Smooth muscle cell (in vitro differentiated cells): Measurements from ENCODE around the gene FCRL6. TPM values are rescaled to one million over a fixed set of nuclear protein-coding genes. Genes with fewer than 3 reads are reported as not detected.

Source experiments
- DNase-seq: peaks from one replicate; lab custom pipeline; 2025; ENCODE audit not compliant: unreplicated experiment; lab: John Stamatoyannopoulos, UW
- H2AFZ ChIP-seq: fragments of 200-600 bp; sonication (generic); 2 replicates; pipeline ENCODE4 v1.6.0; 2016; ENCODE audit warnings: antibody characterized with exemption, low read depth, mild to moderate bottlenecking
- H3F3A ChIP-seq: fragments of 200-600 bp; sonication (generic); 2 replicates; pipeline ENCODE4 v1.6.0; 2017; ENCODE audit warnings: antibody characterized with exemption, low read depth
- H3K27ac ChIP-seq: fragments of 200-600 bp; sonication (generic); 2 replicates; pipeline ENCODE4 v1.5.1; 2016; ENCODE audit warnings: low read depth, mild to moderate bottlenecking
- H3K27me3 ChIP-seq: fragments of 200-600 bp; sonication (generic); 2 replicates; pipeline ENCODE4 v1.6.1; 2016; ENCODE audit warnings: low read depth, mild to moderate bottlenecking
- H3K36me3 ChIP-seq: fragments of 200-600 bp; sonication (generic); 2 replicates; pipeline ENCODE4 v1.5.1; 2016; ENCODE audit warnings: low read depth
- H3K4me1 ChIP-seq: fragments of 200-600 bp; sonication (generic); 2 replicates; pipeline ENCODE4 v1.5.1; 2016; ENCODE audit warnings: low read depth
- H3K4me2 ChIP-seq: fragments of 200-600 bp; sonication (generic); 2 replicates; pipeline ENCODE4 v1.6.0; 2016; ENCODE audit warnings: mild to moderate bottlenecking
- H3K4me3 ChIP-seq: fragments of 200-600 bp; sonication (generic); 2 replicates; pipeline ENCODE4 v1.5.1; 2016; ENCODE audit warnings: mild to moderate bottlenecking
- H3K79me2 ChIP-seq: fragments of 200-600 bp; sonication (generic); 2 replicates; pipeline ENCODE4 v1.6.0; 2016; ENCODE audit warnings: low read depth, mild to moderate bottlenecking
- H3K9ac ChIP-seq: fragments of 200-600 bp; sonication (generic); 2 replicates; pipeline ENCODE4 v1.6.0; 2016; ENCODE audit warnings: low read depth
- H3K9me3 ChIP-seq: fragments of 200-600 bp; sonication (generic); replicated peaks from 2 replicates; pipeline ENCODE4 v1.5.1; 2016; ENCODE audit warnings: low read depth
- H4K20me1 ChIP-seq: fragments of 200-600 bp; sonication (generic); 2 replicates; pipeline ENCODE4 v1.6.0; 2016; ENCODE audit warnings: low read depth
- CTCF ChIP-seq: fragments of 200-600 bp; sonication (generic); IDR thresholded peaks from 2 replicates; pipeline ENCODE4 v1.5.1; 2017; ENCODE audit warnings: borderline replicate concordance, mild to moderate bottlenecking, antibody characterized with exemption; ENCODE audit not compliant: insufficient read depth, poor library complexity, severe bottlenecking
- WGBS: methylation state at CpG from one replicate; pipeline ENCODE4 v1.1.7; 2016; ENCODE audit warnings: low lambda C conversion rate; 5-methylcytosine and 5-hydroxymethylcytosine counted together
- polyA plus RNA-seq: library from polyadenylated mRNA; unstranded; fragments of >200 nt; fragmentation: Nextera tagmentation; extraction: Ambion mirVana; gene quantifications from 2 replicates; pipeline ENCODE4 v1.2.1, GENCODE V29; 2016
- total RNA-seq: library from RNA; depleted of rRNA; stranded (reverse); fragments of >200 nt; gene quantifications from 2 replicates; pipeline ENCODE4 v1.2.3, GENCODE V29; 2014

Gene FCRL6
- total and polyA plus RNA-seq, 2 experiments from 2014 or later = not detected

GRCh38 chr1:159828176-159828575 lies 26.0 kb downstream of the FCRL6 start:
- no peaks in the 10 kb centered on the region for H3K27me3 ChIP-seq
- no peaks in the 10 kb centered on the region for H3K36me3 ChIP-seq
- H4K20me1 ChIP-seq = no peaks in the 10 kb centered on the region
- no peak overlapping the region for H2AFZ ChIP-seq
- no peak overlapping the region for H3K4me3 ChIP-seq
- no peaks in the 10 kb centered on the region for H3K79me2 ChIP-seq
- TF ChIP-seq CTCF = no peak
- H3K4me2 ChIP-seq = no peak overlapping the region
- no peak overlapping the region for H3K9ac ChIP-seq
- no peaks in the 10 kb centered on the region for H3F3A ChIP-seq
- peaks cover 26% of the 10 kb centered on the region for H3K4me1 ChIP-seq
- peak overlapping the region; percentile 81 for H3K27ac ChIP-seq
- 89% methylated on average over 3 of the region's 3 CpGs for WGBS
- no peaks in the 10 kb centered on the region for H3K9me3 ChIP-seq
- no peak for DNase-seq

- peaks cover 20% of the 10 kb centered on the region for H3K4me1 ChIP-seq
- H3K36me3 ChIP-seq = no peaks in the 10 kb centered on the region
- no peaks in the 10 kb centered on the region for H3F3A ChIP-seq
- 48% methylated on average over 11 of the region's 11 CpGs for WGBS
- peak overlapping the region; percentile 81 for H3K27ac ChIP-seq
- no peaks in the 10 kb centered on the region for H3K79me2 ChIP-seq
- no peak overlapping the region for H3K4me3 ChIP-seq
- no peak for DNase-seq
- no peaks in the 10 kb centered on the region for H4K20me1 ChIP-seq
- H3K9ac ChIP-seq = no peak overlapping the region
- H3K9me3 ChIP-seq = no peaks in the 10 kb centered on the region
- no peak for TF ChIP-seq CTCF
- no peak overlapping the region for H2AFZ ChIP-seq
- H3K4me2 ChIP-seq = peak overlapping the region; percentile 21
- no peaks in the 10 kb centered on the region for H3K27me3 ChIP-seq
These were observed 26.6 kb downstream of the FCRL6 start for GRCh38 chr1:159828581-159829272.

- Histone ChIP-seq H2AFZ (no peak overlapping the region), H3K9ac (no peak overlapping the region), H3K79me2 (no peaks in the 10 kb centered on the region), H3K27ac (peak overlapping the region; percentile 81), H3K4me1 (peaks cover 18% of the 10 kb centered on the region), H3K27me3 (no peaks in the 10 kb centered on the region), H3K9me3 (no peaks in the 10 kb centered on the region), H3K36me3 (no peaks in the 10 kb centered on the region), H3K4me3 (no peak overlapping the region), H4K20me1 (no peaks in the 10 kb centered on the region), H3F3A (no peaks in the 10 kb centered on the region), H3K4me2 (peak overlapping the region; percentile 21)
- TF ChIP-seq CTCF = peak; percentile 30
- no peak for DNase-seq
- WGBS = 49% methylated on average over 3 of the region's 3 CpGs
These were observed 27.1 kb downstream of the FCRL6 start for GRCh38 chr1:159829273-159829634.
